ENCODE results near the gene RANBP17. TPM values are rescaled to one million over a fixed set of nuclear protein-coding genes. Genes with fewer than 3 reads are reported as not detected.

The RANBP17 gene
- polyA plus RNA-seq, 1 donor from 2014 or later, result 25.5 TPM

DNA sequence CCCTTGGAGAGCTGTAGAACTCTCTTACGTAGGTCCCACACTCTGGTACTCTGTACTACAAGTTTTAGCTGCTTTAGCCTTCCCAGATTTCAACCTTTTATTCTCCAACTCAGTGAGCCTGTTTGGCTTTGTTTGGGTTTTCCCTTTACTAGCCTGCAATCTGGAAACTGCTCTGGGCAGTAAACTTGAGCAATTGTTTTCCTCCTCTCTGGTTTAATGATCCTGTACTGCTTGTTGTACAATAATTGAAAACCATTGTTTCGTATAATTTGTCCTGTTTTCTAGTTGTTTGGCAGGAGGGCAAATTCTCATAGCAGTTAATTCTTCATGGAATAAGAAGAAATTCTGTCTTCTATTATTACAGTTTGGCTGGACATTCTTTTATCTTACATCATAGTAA lies 384.4 kb downstream of the RANBP17 start:
- no peak overlapping the region for H2AFZ ChIP-seq (ENCODE audit: low read depth, low read length)
- H3K4me2 ChIP-seq (ENCODE audit: low read length), result no peak overlapping the region
- H3F3A ChIP-seq (ENCODE audit: insufficient read depth, low read length, poor library complexity, severe bottlenecking), result no peaks in the 10 kb centered on the region
- H3K27me3 ChIP-seq (ENCODE audit: insufficient read depth, low read depth, low read length), result no peaks in the 10 kb centered on the region
- no peak overlapping the region for H3K9ac ChIP-seq (ENCODE audit: low read length)
- H3K79me2 ChIP-seq (replicated peaks; ENCODE audit: insufficient read depth, low read length), result no peaks in the 10 kb centered on the region
- peaks cover 8% of the 10 kb centered on the region for H3K36me3 ChIP-seq (ENCODE audit: insufficient read depth, low read length)
- TF ChIP-seq MXI1 (conservative IDR thresholded peaks at IDR 0.05; ENCODE audit: poor library complexity, severe bottlenecking) (no peak), RAD21 (conservative IDR thresholded peaks at IDR 0.05) (no peak), POLR2AphosphoS5 (IDR thresholded peaks at IDR 0.05) (no peak), SMC3 (conservative IDR thresholded peaks at IDR 0.05; ENCODE audit: poor library complexity) (no peak), EP300 (conservative IDR thresholded peaks at IDR 0.05; ENCODE audit: poor library complexity, severe bottlenecking) (no peak)
- TF ChIP-seq, protein P1, sequence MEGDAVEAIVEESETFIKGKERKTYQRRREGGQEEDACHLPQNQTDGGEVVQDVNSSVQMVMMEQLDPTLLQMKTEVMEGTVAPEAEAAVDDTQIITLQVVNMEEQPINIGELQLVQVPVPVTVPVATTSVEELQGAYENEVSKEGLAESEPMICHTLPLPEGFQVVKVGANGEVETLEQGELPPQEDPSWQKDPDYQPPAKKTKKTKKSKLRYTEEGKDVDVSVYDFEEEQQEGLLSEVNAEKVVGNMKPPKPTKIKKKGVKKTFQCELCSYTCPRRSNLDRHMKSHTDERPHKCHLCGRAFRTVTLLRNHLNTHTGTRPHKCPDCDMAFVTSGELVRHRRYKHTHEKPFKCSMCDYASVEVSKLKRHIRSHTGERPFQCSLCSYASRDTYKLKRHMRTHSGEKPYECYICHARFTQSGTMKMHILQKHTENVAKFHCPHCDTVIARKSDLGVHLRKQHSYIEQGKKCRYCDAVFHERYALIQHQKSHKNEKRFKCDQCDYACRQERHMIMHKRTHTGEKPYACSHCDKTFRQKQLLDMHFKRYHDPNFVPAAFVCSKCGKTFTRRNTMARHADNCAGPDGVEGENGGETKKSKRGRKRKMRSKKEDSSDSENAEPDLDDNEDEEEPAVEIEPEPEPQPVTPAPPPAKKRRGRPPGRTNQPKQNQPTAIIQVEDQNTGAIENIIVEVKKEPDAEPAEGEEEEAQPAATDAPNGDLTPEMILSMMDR (IDR thresholded peaks at IDR 0.05; ENCODE audit: poor library complexity, severe bottlenecking), result no peak
- TF ChIP-seq, protein P2, sequence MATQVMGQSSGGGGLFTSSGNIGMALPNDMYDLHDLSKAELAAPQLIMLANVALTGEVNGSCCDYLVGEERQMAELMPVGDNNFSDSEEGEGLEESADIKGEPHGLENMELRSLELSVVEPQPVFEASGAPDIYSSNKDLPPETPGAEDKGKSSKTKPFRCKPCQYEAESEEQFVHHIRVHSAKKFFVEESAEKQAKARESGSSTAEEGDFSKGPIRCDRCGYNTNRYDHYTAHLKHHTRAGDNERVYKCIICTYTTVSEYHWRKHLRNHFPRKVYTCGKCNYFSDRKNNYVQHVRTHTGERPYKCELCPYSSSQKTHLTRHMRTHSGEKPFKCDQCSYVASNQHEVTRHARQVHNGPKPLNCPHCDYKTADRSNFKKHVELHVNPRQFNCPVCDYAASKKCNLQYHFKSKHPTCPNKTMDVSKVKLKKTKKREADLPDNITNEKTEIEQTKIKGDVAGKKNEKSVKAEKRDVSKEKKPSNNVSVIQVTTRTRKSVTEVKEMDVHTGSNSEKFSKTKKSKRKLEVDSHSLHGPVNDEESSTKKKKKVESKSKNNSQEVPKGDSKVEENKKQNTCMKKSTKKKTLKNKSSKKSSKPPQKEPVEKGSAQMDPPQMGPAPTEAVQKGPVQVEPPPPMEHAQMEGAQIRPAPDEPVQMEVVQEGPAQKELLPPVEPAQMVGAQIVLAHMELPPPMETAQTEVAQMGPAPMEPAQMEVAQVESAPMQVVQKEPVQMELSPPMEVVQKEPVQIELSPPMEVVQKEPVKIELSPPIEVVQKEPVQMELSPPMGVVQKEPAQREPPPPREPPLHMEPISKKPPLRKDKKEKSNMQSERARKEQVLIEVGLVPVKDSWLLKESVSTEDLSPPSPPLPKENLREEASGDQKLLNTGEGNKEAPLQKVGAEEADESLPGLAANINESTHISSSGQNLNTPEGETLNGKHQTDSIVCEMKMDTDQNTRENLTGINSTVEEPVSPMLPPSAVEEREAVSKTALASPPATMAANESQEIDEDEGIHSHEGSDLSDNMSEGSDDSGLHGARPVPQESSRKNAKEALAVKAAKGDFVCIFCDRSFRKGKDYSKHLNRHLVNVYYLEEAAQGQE (IDR thresholded peaks at IDR 0.05; ENCODE audit: borderline replicate concordance), result no peak
- H3K27ac ChIP-seq (ENCODE audit: low read length), result no peak overlapping the region
- no peak overlapping the region for H3K4me3 ChIP-seq (ENCODE audit: low read length)
- H3K9me2 ChIP-seq (ENCODE audit: insufficient read depth, low read length), result no peaks in the 10 kb centered on the region
- no peaks in the 10 kb centered on the region for H4K20me1 ChIP-seq (ENCODE audit: insufficient read depth)
- H3K9me3 ChIP-seq (ENCODE audit: low read length), result peaks cover 10% of the 10 kb centered on the region

DNA sequence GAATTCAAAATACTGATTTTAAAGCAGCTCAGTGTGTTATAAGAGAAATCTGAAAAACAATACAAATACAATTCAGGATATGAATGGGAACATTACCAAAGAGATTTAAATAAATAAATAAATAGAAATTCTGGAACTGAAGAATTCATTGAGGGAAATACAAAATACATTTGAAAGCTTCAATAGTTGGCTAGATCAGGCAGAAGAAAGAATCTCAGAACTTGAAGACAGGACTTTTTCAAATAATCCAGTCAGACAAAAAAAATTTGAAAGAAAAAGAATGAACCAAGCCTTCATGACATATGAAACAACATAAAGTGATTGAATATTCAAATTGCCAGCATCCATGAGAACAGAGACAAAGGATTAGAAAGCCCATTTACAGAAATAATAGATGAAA lies 387.6 kb downstream of the RANBP17 start:
- no peak overlapping the region for H3K9ac ChIP-seq (ENCODE audit: low read length)

More for the DNA sequence above, 387.6 kb downstream of the RANBP17 start:
- peaks cover 10% of the 10 kb centered on the region for H3K9me3 ChIP-seq (ENCODE audit: low read length)
- no peaks in the 10 kb centered on the region for H3K27me3 ChIP-seq (ENCODE audit: insufficient read depth, low read depth, low read length)
- no peaks in the 10 kb centered on the region for H3F3A ChIP-seq (ENCODE audit: insufficient read depth, low read length, poor library complexity, severe bottlenecking)
- H3K4me2 ChIP-seq (ENCODE audit: low read length), result no peak overlapping the region
- no peak overlapping the region for H2AFZ ChIP-seq (ENCODE audit: low read depth, low read length)
- TF ChIP-seq, protein P2 (IDR thresholded peaks at IDR 0.05; ENCODE audit: borderline replicate concordance), result no peak
- TF ChIP-seq RAD21 (conservative IDR thresholded peaks at IDR 0.05) (no peak), SMC3 (conservative IDR thresholded peaks at IDR 0.05; ENCODE audit: poor library complexity) (no peak), EZH2 (IDR thresholded peaks at IDR 0.05; ENCODE audit: borderline replicate concordance, insufficient read depth, low read length, poor library complexity, severe bottlenecking) (no peak), MXI1 (conservative IDR thresholded peaks at IDR 0.05; ENCODE audit: poor library complexity, severe bottlenecking) (no peak), TAF1 (IDR thresholded peaks at IDR 0.05; ENCODE audit: low read depth) (no peak), POLR2AphosphoS5 (IDR thresholded peaks at IDR 0.05) (no peak), EP300 (conservative IDR thresholded peaks at IDR 0.05; ENCODE audit: poor library complexity, severe bottlenecking) (no peak)
- TF ChIP-seq, protein P1 (IDR thresholded peaks at IDR 0.05; ENCODE audit: poor library complexity, severe bottlenecking), result no peak
- no peaks in the 10 kb centered on the region for H3K79me2 ChIP-seq (replicated peaks; ENCODE audit: insufficient read depth, low read length)
- no peaks in the 10 kb centered on the region for H3K9me2 ChIP-seq (ENCODE audit: insufficient read depth, low read length)
- H3K27ac ChIP-seq (ENCODE audit: low read length), result no peak overlapping the region
- no peaks in the 10 kb centered on the region for H4K20me1 ChIP-seq (ENCODE audit: insufficient read depth)
- H3K36me3 ChIP-seq (ENCODE audit: insufficient read depth, low read length), result peaks cover 8% of the 10 kb centered on the region
- H3K4me3 ChIP-seq (ENCODE audit: low read length), result no peak overlapping the region
